Stomach (tissue), 9 donors: ENCODE results near the gene NDUFS8. TPM values are rescaled to one million over a fixed set of nuclear protein-coding genes. Genes with fewer than 3 reads are reported as not detected.
A peak's percentile ranks its signal among the peaks of the same experiment; 100 is the strongest.

Source experiments
- DNase-seq, 2 donors: peaks; one replicate each; pipeline versions ENCODE4 v3.0.0 to v3.0.0-alpha.2; 2013 to 2019
- H3K27ac ChIP-seq, 5 donors: fragments of 200-600 bp in 4 of 5; sonication (generic) in 4 of 5; one replicate each; pipeline ENCODE4 v1.5.1; 2013 to 2019; ENCODE audit warnings: mild to moderate bottlenecking in 1 of 5, moderate library complexity in 1 of 5
- H3K27me3 ChIP-seq, 3 donors: fragments of 200-600 bp; sonication (generic); one replicate each; pipeline ENCODE4 v1.5.1; 2017 to 2019; ENCODE audit warnings: mixed run types in 1 of 3
- H3K36me3 ChIP-seq, 4 donors: fragments of 200-600 bp; sonication (generic); 1 replicate in 3 of 4; 2 replicates in 1 of 4; pipeline ENCODE4 v1.5.1; 2016 to 2019
- H3K4me1 ChIP-seq, 4 donors: fragments of 200-600 bp; sonication (generic); one replicate each; pipeline ENCODE4 v1.5.1; 2016 to 2019
- H3K4me3 ChIP-seq, 4 donors: fragments of 200-600 bp; sonication (generic) in 3 of 4; one replicate each; pipeline ENCODE4 v1.5.1; 2016 to 2019; ENCODE audit warnings: mild to moderate bottlenecking in 1 of 4
- H3K9me3 ChIP-seq, 4 donors: fragments of 200-600 bp; sonication (generic); one replicate each; pipeline ENCODE4 v1.5.1; 2016 to 2019
- POLR2A ChIP-seq, 4 donors: fragments of 450-650 bp; IDR thresholded peaks; one replicate each; pipeline ENCODE4 v1.6.1; 2016; ENCODE audit warnings: antibody characterized with exemption in 4 of 4, control low read depth in 2 of 4, mild to moderate bottlenecking in 1 of 4, moderate library complexity in 1 of 4
- POLR2AphosphoS5 ChIP-seq, 3 donors: sonication (generic); formaldehyde crosslinking; IDR thresholded peaks; one replicate each; pipeline ENCODE4 v1.6.1; 2016; ENCODE audit warnings: antibody characterized with exemption in 3 of 3
- WGBS, 5 donors: extraction: QIAGEN DNeasy Blood & Tissue Kit in 3 of 5; methylation state at CpG; one replicate each; pipeline versions ENCODE4 v1.1.5 to v1.1.7; 2013 to 2018; 5-methylcytosine and 5-hydroxymethylcytosine counted together
- intact Hi-C: fragments of 100-400 bp; cut with DNase I; formaldehyde crosslinking; loops from one replicate; pipeline ENCODE4 v1.15.1; 2023; ENCODE audit warnings: low total_unique reads
- polyA plus RNA-seq, 3 donors: library from polyadenylated mRNA; stranded (reverse); fragments of 200-250 nt; gene quantifications; one replicate each; pipeline ENCODE4 v1.2.3, GENCODE V29; 2013
- small RNA-seq, 4 donors: library from RNA; depleted of rRNA; stranded (forward); fragments of <200 nt; gene quantifications; one replicate each; pipeline ENCODE3, GENCODE V24; 2016
- total RNA-seq, 5 donors: library from RNA; depleted of rRNA; stranded (reverse); fragments of >200 nt; gene quantifications; one replicate each; pipeline versions ENCODE4 v1.1.0 to v1.2.3, GENCODE V29; 2014 to 2016
- donor health status: healthy with polysubstance abuse.
- donor health status: Bipolar disorder and iron deficiency.
- donor health status: healthy.

The NDUFS8 gene
- total and polyA plus RNA-seq, 8 donors = 52.0 to 310 (median 161) TPM

DNA sequence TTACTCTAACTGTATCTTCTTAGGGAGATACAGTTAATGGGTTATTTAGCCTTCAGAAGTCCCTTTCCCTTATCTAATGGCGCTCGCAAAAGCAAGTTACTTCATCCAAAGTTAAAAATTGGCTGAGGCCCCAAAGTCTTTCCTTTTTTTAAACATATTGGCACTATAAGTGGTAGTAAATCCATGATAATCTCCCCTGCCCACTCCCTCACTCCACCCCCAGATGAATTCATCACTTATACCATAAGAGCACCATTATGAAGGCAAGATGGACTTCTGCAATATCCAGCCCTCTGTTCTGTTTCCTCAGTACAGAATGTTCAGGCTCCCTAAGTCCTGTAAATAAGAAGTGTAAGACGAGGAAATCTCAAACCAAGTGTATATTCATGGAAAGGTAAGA, 53.0 kb downstream of the NDUFS8 start:
- Histone ChIP-seq H3K4me1 (peaks cover 12 to 41% (median 26%) of the 10 kb centered on the region in 4 donors), H3K27me3 (no peaks in the 10 kb centered on the region), H3K36me3 (peaks cover 12 to 32% (median 26%) of the 10 kb centered on the region in 4 donors), H3K9me3 (no peaks in the 10 kb centered on the region), H3K27ac (peak overlapping the region in 2 of 5 donors; percentile 11 to 66), H3K4me3 (no peak overlapping the region)
- 44 to 76% (median 58%) methylated on average over 3 of the region's 3 CpGs for WGBS, 5 donors
- intact Hi-C loops = loop anchor here (5.0 kb wide), 1 partner anchor 124 kb away; no protein-coding TSS in a partner anchor
- TF ChIP-seq POLR2A (IDR thresholded peaks at IDR 0.05) = no peak
- TF ChIP-seq POLR2AphosphoS5 (IDR thresholded peaks at IDR 0.05) = peak in 1 of 3 donors; percentile 20
- no peak for DNase-seq

Small RNAs within 50 kb of the gene (small RNA-seq; reads per million reads assigned to genes)
- 0 to 0.39 (median 0.07) reads per million in 4 donors for gene MIR6753

Other genes with a start within 250 kb of the NDUFS8 start
- gene UNC93B1, start 26.6 kb upstream of the NDUFS8 start, total RNA-seq = 100 to 1,000 TPM in 1 of 5 donors, 10 to 100 TPM in 4; 33.8 to 215 (median 43.6) TPM
- gene UNC93B1, start 26.6 kb upstream of the NDUFS8 start, polyA plus RNA-seq = 10 to 100 TPM; 11.6 to 33.7 (median 15.6) TPM
- 10 to 100 TPM in 3 of 5 donors, 1 to 10 TPM in 2; 2.9 to 55.0 (median 21.2) TPM for gene ALDH3B1, start 20.4 kb upstream of the NDUFS8 start, total RNA-seq
- 10 to 100 TPM in 2 of 3 donors, 1 to 10 TPM in 1; 6.7 to 13.3 (median 12.7) TPM for gene ALDH3B1, start 20.4 kb upstream of the NDUFS8 start, polyA plus RNA-seq
- 100 to 1,000 TPM in 4 of 5 donors, 10 to 100 TPM in 1; 46.3 to 835 (median 484) TPM for gene TCIRG1, start 8.3 kb downstream of the NDUFS8 start, total RNA-seq
- gene TCIRG1, start 8.3 kb downstream of the NDUFS8 start, polyA plus RNA-seq = 100 to 1,000 TPM in 2 of 3 donors, 10 to 100 TPM in 1; 96.7 to 147 (median 111) TPM
- gene CHKA, start 90.7 kb downstream of the NDUFS8 start, total RNA-seq = 100 to 1,000 TPM in 4 of 5 donors, 10 to 100 TPM in 1; 85.9 to 227 (median 147) TPM
- 10 to 100 TPM; 20.9 to 47.2 (median 36.7) TPM for gene CHKA, start 90.7 kb downstream of the NDUFS8 start, polyA plus RNA-seq
- gene KMT5B, start 182.6 kb downstream of the NDUFS8 start, total RNA-seq = 10 to 100 TPM; 17.4 to 52.7 (median 31.6) TPM
- 10 to 100 TPM; 14.3 to 20.6 (median 14.8) TPM for gene KMT5B, start 182.6 kb downstream of the NDUFS8 start, polyA plus RNA-seq
- gene C11orf24, start 241.3 kb downstream of the NDUFS8 start, total RNA-seq = 10 to 100 TPM in 4 of 5 donors, 1 to 10 TPM in 1; 5.8 to 35.1 (median 18.0) TPM
- gene C11orf24, start 241.3 kb downstream of the NDUFS8 start, polyA plus RNA-seq = 10 to 100 TPM; 16.3 to 24.6 (median 22.3) TPM